ENCODE data around the gene KCNK10. TPM values are rescaled to one million over a fixed set of nuclear protein-coding genes. Genes with fewer than 3 reads are reported as not detected.

Gene KCNK10
- total and polyA plus RNA-seq, 2 of the 8 experiments (the other 6 are each of a cell fraction or from before 2014, with no cell fraction given): 0.45 to 0.63 TPM

GRCh38 chr14:88364710-88365413, 41.8 kb upstream of the KCNK10 start (continued):
- TF ChIP-seq, protein P1, sequence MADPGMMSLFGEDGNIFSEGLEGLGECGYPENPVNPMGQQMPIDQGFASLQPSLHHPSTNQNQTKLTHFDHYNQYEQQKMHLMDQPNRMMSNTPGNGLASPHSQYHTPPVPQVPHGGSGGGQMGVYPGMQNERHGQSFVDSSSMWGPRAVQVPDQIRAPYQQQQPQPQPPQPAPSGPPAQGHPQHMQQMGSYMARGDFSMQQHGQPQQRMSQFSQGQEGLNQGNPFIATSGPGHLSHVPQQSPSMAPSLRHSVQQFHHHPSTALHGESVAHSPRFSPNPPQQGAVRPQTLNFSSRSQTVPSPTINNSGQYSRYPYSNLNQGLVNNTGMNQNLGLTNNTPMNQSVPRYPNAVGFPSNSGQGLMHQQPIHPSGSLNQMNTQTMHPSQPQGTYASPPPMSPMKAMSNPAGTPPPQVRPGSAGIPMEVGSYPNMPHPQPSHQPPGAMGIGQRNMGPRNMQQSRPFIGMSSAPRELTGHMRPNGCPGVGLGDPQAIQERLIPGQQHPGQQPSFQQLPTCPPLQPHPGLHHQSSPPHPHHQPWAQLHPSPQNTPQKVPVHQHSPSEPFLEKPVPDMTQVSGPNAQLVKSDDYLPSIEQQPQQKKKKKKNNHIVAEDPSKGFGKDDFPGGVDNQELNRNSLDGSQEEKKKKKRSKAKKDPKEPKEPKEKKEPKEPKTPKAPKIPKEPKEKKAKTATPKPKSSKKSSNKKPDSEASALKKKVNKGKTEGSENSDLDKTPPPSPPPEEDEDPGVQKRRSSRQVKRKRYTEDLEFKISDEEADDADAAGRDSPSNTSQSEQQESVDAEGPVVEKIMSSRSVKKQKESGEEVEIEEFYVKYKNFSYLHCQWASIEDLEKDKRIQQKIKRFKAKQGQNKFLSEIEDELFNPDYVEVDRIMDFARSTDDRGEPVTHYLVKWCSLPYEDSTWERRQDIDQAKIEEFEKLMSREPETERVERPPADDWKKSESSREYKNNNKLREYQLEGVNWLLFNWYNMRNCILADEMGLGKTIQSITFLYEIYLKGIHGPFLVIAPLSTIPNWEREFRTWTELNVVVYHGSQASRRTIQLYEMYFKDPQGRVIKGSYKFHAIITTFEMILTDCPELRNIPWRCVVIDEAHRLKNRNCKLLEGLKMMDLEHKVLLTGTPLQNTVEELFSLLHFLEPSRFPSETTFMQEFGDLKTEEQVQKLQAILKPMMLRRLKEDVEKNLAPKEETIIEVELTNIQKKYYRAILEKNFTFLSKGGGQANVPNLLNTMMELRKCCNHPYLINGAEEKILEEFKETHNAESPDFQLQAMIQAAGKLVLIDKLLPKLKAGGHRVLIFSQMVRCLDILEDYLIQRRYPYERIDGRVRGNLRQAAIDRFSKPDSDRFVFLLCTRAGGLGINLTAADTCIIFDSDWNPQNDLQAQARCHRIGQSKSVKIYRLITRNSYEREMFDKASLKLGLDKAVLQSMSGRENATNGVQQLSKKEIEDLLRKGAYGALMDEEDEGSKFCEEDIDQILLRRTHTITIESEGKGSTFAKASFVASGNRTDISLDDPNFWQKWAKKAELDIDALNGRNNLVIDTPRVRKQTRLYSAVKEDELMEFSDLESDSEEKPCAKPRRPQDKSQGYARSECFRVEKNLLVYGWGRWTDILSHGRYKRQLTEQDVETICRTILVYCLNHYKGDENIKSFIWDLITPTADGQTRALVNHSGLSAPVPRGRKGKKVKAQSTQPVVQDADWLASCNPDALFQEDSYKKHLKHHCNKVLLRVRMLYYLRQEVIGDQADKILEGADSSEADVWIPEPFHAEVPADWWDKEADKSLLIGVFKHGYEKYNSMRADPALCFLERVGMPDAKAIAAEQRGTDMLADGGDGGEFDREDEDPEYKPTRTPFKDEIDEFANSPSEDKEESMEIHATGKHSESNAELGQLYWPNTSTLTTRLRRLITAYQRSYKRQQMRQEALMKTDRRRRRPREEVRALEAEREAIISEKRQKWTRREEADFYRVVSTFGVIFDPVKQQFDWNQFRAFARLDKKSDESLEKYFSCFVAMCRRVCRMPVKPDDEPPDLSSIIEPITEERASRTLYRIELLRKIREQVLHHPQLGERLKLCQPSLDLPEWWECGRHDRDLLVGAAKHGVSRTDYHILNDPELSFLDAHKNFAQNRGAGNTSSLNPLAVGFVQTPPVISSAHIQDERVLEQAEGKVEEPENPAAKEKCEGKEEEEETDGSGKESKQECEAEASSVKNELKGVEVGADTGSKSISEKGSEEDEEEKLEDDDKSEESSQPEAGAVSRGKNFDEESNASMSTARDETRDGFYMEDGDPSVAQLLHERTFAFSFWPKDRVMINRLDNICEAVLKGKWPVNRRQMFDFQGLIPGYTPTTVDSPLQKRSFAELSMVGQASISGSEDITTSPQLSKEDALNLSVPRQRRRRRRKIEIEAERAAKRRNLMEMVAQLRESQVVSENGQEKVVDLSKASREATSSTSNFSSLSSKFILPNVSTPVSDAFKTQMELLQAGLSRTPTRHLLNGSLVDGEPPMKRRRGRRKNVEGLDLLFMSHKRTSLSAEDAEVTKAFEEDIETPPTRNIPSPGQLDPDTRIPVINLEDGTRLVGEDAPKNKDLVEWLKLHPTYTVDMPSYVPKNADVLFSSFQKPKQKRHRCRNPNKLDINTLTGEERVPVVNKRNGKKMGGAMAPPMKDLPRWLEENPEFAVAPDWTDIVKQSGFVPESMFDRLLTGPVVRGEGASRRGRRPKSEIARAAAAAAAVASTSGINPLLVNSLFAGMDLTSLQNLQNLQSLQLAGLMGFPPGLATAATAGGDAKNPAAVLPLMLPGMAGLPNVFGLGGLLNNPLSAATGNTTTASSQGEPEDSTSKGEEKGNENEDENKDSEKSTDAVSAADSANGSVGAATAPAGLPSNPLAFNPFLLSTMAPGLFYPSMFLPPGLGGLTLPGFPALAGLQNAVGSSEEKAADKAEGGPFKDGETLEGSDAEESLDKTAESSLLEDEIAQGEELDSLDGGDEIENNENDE (IDR thresholded peaks at IDR 0.05; ENCODE audit: insufficient replicate concordance, low read length): peak; percentile 49
- TF ChIP-seq SIRT6 (IDR thresholded peaks at IDR 0.05; ENCODE audit: low read length) (no peak), BRCA1 (IDR thresholded peaks at IDR 0.05; ENCODE audit: low read depth, low read length) (no peak), POLR2A (IDR thresholded peaks at IDR 0.05; ENCODE audit: control extremely low read depth in 1 of 2, low read depth in 2 of 2, low read length in 2 of 2) (no peak), CREB1 (IDR thresholded peaks at IDR 0.05) (no peak), FOSL1 (IDR thresholded peaks at IDR 0.05; ENCODE audit: insufficient read depth, low read depth, low read length) (no peak), HDAC6 (IDR thresholded peaks at IDR 0.05; ENCODE audit: low read depth, low read length) (no peak)
- TF ChIP-seq, protein P2, sequence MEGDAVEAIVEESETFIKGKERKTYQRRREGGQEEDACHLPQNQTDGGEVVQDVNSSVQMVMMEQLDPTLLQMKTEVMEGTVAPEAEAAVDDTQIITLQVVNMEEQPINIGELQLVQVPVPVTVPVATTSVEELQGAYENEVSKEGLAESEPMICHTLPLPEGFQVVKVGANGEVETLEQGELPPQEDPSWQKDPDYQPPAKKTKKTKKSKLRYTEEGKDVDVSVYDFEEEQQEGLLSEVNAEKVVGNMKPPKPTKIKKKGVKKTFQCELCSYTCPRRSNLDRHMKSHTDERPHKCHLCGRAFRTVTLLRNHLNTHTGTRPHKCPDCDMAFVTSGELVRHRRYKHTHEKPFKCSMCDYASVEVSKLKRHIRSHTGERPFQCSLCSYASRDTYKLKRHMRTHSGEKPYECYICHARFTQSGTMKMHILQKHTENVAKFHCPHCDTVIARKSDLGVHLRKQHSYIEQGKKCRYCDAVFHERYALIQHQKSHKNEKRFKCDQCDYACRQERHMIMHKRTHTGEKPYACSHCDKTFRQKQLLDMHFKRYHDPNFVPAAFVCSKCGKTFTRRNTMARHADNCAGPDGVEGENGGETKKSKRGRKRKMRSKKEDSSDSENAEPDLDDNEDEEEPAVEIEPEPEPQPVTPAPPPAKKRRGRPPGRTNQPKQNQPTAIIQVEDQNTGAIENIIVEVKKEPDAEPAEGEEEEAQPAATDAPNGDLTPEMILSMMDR (IDR thresholded peaks at IDR 0.05; ENCODE audit: control extremely low read depth in 1 of 3, insufficient read depth in 1 of 3, low read depth in 1 of 3, low read length in 3 of 3): no peak

All from H1 (cell line).